HFF-Myc (cell line): Measurements from ENCODE around the gene FGFR1OP2.

Experiments used
- DNase-seq: peaks from one replicate; pipeline ENCODE4 v3.0.0-alpha.2; 2011; ENCODE audit warnings: low read depth; ENCODE audit errors: extremely low read depth
- H3K4me3 ChIP-seq: replicated peaks from 2 replicates; pipeline ENCODE4 v1.5.1; 2011; ENCODE audit warnings: low read depth, mild to moderate bottlenecking, control low read depth, low read length
- TF ChIP-seq, protein P1 (sequence below): IDR thresholded peaks from 2 replicates; pipeline ENCODE4 v1.5.1; 2012; ENCODE audit warnings: mild to moderate bottlenecking, low read depth, low read length, control low read depth; ENCODE audit errors: missing control alignments

FGFR1OP2 gene

DNA sequence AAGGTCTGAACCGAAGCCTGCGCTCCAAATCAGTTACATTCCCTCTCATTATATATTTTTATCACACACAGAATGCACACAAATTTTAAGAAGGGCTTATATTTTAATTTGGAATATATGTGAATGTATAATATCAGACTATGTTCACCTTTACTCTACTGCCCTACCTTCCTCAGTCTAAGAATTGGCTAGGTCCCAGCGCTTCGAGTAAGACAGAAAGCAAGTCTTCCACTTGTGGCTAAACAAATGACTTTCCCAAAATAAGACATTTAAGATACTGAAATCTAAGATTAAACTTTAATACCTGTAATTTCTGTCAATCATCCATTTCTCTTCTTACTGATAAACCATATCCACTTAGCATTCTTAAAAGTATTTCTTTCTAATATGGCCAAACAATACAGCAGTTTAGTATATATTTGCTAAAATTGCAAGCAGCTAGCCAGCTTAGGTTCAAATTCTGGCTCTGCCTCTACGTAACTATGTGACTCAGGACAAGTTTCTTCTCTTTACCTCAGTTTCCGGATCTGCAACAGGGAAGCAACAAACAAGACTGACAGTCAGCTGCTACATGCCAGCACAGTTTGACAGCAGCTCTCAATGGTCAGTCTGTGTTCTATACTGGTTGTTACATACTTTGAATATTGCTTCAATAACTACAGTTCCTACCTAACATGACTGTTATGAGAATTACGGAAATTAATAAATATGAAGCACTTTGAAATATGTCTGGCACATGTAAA is 2.5 kb upstream of the FGFR1OP2 start:
- H3K4me3 ChIP-seq = peak overlapping the region; percentile 67

DNA sequence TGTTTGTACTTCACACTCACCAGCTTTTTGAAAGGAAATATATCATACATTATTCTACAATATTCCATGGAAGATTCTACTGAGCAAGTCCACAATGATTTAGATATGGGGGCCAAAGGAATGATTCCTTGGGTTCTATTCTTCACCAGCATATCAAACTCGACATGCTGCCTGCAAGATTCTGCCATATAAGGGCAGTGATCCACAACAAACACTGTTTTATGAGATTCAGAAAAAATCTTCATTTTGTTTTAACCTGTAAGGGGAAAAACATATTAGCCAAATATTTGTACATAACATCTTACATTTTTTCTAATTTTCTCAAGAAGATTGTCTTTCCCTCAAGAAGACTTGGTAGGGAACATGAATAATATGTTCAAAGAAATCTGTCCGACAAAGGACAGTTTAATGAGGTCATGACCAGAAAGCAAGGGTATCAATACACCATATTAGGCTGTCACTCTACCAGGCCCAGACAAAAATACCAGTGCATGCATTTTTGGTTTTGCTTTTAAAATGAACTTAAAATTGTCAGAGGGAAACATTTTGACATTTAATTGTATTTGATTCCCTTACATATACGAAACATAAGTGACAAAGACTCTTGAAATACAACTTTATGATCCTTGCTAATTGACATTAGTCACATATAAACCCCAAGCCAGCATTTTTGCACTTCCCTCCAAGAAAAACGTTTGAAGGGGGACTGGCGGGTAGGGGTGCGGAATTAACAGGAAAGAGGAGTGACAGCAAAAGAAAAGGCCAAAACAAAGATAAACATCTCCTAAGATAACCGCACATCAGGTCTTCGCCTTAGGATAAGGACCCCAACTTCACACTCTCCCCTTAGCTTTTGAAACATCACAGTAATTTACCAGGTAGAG is 1.5 kb upstream of the FGFR1OP2 start:
- TF ChIP-seq, protein P1, sequence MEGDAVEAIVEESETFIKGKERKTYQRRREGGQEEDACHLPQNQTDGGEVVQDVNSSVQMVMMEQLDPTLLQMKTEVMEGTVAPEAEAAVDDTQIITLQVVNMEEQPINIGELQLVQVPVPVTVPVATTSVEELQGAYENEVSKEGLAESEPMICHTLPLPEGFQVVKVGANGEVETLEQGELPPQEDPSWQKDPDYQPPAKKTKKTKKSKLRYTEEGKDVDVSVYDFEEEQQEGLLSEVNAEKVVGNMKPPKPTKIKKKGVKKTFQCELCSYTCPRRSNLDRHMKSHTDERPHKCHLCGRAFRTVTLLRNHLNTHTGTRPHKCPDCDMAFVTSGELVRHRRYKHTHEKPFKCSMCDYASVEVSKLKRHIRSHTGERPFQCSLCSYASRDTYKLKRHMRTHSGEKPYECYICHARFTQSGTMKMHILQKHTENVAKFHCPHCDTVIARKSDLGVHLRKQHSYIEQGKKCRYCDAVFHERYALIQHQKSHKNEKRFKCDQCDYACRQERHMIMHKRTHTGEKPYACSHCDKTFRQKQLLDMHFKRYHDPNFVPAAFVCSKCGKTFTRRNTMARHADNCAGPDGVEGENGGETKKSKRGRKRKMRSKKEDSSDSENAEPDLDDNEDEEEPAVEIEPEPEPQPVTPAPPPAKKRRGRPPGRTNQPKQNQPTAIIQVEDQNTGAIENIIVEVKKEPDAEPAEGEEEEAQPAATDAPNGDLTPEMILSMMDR = no peak
- DNase-seq = no peak
- H3K4me3 ChIP-seq = peak overlapping the region; percentile 67

More for the DNA sequence above, 2.5 kb upstream of the FGFR1OP2 start:
- TF ChIP-seq, protein P1 = no peak
- no peak for DNase-seq

DNA sequence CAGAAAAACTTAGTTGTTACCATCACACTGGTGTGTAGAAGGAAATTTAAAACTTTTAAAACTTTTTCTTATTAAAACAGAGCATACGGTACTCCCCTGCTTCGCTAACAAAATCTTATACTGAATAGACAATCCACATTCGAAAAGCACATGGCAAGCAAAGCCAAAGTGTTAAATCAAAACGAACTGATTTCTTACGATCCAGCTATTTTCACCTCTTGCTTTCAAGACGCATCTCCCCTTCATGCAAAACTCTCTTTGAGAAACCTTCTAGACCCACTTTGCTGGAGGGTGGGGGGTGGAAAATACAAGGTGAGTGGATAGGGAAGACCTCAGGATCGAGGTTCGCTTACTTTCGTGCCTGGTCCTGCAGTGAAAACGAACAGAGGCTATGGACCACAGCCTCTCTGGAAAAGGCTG is 817 bp upstream of the FGFR1OP2 start:
- TF ChIP-seq, protein P1 = no peak
- peak overlapping the region; percentile 67 for H3K4me3 ChIP-seq
- DNase-seq = no peak

DNA sequence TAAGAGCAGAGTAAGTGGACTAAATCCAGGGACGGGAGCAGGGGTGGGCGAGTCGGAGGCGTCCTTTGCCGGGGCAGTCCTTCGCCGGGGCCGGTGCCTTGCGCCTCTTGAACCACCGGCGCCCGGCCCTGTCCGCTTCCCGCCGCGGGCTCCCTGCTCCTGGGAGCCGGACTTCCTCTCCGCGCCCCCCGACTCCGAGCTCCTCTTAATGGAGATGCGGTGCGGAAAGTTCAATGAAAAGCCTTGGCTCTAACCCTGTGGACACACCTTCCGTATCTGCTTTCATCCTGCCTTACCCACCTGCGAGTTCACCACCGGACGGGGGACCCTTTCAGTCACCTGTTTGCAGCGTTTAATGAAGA is 412 bp downstream of the FGFR1OP2 start:
- TF ChIP-seq, protein P1 = no peak
- peak overlapping the region; percentile 67 for H3K4me3 ChIP-seq
- DNase-seq = no peak

DNA sequence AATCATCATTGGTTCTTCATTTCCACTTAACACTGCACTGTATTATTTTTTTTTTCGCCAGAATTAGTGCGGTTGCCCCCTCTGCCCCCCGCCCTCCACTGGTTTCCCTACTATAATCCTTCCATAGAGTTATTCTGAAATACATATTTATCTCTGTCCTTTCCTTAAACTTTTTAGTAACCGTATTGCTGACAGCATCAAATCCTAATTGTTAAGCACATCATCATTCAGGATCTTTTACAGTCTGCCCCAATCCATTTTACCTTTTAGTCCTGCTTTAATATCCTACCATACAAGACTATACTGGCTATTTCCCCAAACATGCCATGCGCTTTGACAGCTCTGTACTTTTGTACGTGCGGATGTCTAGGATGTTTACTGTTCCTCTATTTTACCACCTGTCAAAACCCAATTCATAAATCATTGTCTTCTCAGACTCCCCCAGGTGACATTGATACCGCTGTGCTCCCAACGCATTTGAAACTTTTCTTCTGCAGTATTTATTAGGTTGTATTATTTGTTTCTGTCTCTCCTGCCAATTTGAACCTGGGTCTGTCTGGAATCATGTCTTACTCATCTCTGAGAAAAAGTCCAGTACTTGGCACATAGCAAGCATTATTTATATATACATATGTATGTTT is 1.0 kb downstream of the FGFR1OP2 start:
- peak overlapping the region; percentile 67 for H3K4me3 ChIP-seq
- TF ChIP-seq, protein P1 = no peak
- no peak for DNase-seq

DNA sequence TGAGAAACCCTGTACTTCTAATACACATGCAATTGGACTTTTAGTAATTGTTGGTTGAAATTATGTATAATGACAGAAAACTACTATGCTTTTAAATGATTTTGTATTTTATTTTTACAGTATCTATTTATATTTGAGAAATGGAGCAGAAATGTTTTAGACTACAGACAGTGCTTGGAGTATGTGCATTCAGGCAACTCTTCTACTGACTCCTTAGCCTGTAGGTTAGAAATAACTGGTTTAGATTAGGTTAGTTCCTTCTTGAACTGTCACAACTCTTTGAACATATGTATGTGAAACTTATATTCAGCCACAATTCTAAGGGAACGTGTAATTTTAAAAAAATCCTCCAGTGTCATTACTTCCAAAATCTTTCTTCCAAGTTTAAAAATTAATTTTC is 1.7 kb downstream of the FGFR1OP2 start:
- TF ChIP-seq, protein P1 = no peak
- peak overlapping the region; percentile 67 for H3K4me3 ChIP-seq
- DNase-seq = no peak
